Stimulated activated CD8-positive, alpha-beta memory T cell treated with anti-CD3 and anti-CD28 coated beads, Interleukin-2, amount 100 ng/mL, for 1 hour (primary cell): Measurements from ENCODE around the gene TYMP.
A peak's percentile ranks its signal among the peaks of the same experiment; 100 is the strongest.
"Not testable (repeated sequence)": the region's sequence is repeated elsewhere in the genome, so short reads cannot be mapped to it uniquely, and the experiment has no call there.

Experiments used
- DNase-seq, 2 donors: peaks; one replicate each; pipeline ENCODE4 v3.0.0-alpha.2; 2020; ENCODE audit warnings: low read depth in 2 of 2

The TYMP gene

GRCh38 chr22:50540381-50540780 lies 10.6 kb upstream of the TYMP start:
- no peak for DNase-seq

GRCh38 chr22:50537765-50538164 lies 8.0 kb upstream of the TYMP start:
- DNase-seq: no peak

GRCh38 chr22:50536226-50536625 lies 6.4 kb upstream of the TYMP start:
- no peak for DNase-seq

GRCh38 chr22:50535113-50535512 lies 5.3 kb upstream of the TYMP start:
- DNase-seq: no peak

GRCh38 chr22:50533856-50534711 lies 4.3 kb upstream of the TYMP start:
- not testable (repeated sequence) for DNase-seq

- no peak for DNase-seq
Measured at GRCh38 chr22:50532824-50533796, 3.3 kb upstream of the TYMP start.

GRCh38 chr22:50531962-50532674 lies 2.3 kb upstream of the TYMP start:
- DNase-seq: no peak

- no peak for DNase-seq
Measured at GRCh38 chr22:50531546-50531961, 1.7 kb upstream of the TYMP start.

GRCh38 chr22:50530877-50531545 lies 1.2 kb upstream of the TYMP start:
- DNase-seq: peak; percentile 52 to 70

GRCh38 chr22:50530580-50530876 lies 716 bp upstream of the TYMP start:
- DNase-seq: no peak

GRCh38 chr22:50529416-50529896 lies 356 bp downstream of the TYMP start:
- no peak for DNase-seq

GRCh38 chr22:50528682-50529415 lies 963 bp downstream of the TYMP start:
- no peak for DNase-seq

GRCh38 chr22:50527921-50528681 lies 1.7 kb downstream of the TYMP start:
- no peak for DNase-seq

GRCh38 chr22:50526834-50527801 lies 2.7 kb downstream of the TYMP start:
- DNase-seq: no peak

- peak; percentile 58 to 69 for DNase-seq
Measured at GRCh38 chr22:50526108-50526833, 3.5 kb downstream of the TYMP start.

- no peak for DNase-seq
Measured at GRCh38 chr22:50525858-50526107, 4.0 kb downstream of the TYMP start.

GRCh38 chr22:50525104-50525857 lies 4.5 kb downstream of the TYMP start, which contains the start of gene SCO2:
Gene SCO2 (minus strand): TSS chr22:50525598. CDS start chr22:50524411, 1,187 bp downstream.
- peak; percentile 94 to 96 for DNase-seq
